ENCODE results near the gene GHRHR. TPM values are rescaled to one million over a fixed set of nuclear protein-coding genes. Genes with fewer than 3 reads are reported as not detected.
A peak's percentile ranks its signal among the peaks of the same experiment; 100 is the strongest.

The GHRHR gene
- total RNA-seq, 6 experiments from 2014 or later, result 0.37 to 0.60 (median 0.59) TPM; not detected in 3

DNA sequence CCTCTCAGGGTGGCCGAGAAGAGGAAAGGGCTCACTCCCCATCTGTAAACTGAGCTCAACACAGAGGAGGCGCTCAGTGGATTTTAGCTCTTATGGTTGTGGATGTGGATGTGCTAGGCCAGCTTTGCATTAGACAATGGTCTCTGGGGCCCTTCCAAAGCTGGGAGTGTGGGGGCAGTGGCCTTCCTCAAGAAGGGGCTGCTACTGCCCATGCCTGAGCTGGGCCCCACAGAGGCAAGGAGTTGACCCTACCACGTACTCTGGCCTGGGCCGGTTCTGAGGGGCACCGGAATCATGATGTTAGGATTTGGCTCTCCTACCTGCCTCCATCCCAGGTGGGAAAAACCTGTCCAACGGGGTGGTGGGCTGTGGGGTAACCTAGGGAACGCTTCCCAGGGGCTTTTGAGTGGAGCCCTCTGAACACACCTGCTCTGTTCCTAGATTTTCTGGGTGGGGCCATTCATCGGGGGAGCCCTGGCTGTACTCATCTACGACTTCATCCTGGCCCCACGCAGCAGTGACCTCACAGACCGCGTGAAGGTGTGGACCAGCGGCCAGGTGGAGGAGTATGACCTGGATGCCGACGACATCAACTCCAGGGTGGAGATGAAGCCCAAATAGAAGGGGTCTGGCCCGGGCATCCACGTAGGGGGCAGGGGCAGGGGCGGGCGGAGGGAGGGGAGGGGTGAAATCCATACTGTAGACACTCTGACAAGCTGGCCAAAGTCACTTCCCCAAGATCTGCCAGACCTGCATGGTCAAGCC, 40.6 kb upstream of the GHRHR start:
- no peaks in the 10 kb centered on the region for H3K9me3 ChIP-seq

GRCh38 chr7:30923774-30924413, 39.9 kb upstream of the GHRHR start:
- H3K9me3 ChIP-seq, result no peaks in the 10 kb centered on the region
- TF ChIP-seq CTCF (IDR thresholded peaks at IDR 0.05) (no peak), POLR2A (IDR thresholded peaks at IDR 0.05) (no peak)
- ATAC-seq, result no peak

More for the DNA sequence above, 40.6 kb upstream of the GHRHR start:
- no peaks in the 10 kb centered on the region for H3K27me3 ChIP-seq
- H3K4me1 ChIP-seq, result no peaks in the 10 kb centered on the region
- no peaks in the 10 kb centered on the region for H3K36me3 ChIP-seq
- DNase-seq (peak; percentile 12 to 46 (median 41)), ATAC-seq (no peak)
- no peak for TF ChIP-seq CTCF (IDR thresholded peaks at IDR 0.05)
- TF ChIP-seq POLR2A (IDR thresholded peaks at IDR 0.05), result no peak
- 92% methylated on average over 9 of the region's 19 CpGs for WGBS (ENCODE audit: insufficient coverage, low coverage, low lambda C conversion rate, missing lambda C conversion rate)
- intact Hi-C loops (cut with DNase I), result no loop called here
- H3K27ac ChIP-seq, result no peak overlapping the region
- no peak overlapping the region for H3K4me3 ChIP-seq

DNA sequence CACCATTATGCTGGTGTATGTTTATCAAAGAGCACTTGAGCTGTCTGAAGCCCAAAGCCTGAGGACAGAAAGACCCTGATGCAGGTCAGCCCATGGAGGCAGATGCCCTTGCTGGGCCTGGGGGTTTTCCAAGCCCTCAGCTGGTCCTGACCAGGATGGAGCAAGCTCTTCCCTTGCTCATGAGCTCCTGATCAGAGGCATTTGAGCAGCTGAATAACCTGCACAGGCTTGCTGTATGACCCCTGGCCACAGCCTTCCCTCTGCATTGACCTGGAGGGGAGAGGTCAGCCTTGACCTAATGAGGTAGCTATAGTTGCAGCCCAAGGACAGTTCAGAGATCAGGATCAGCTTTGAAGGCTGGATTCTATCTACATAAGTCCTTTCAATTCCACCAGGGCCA, 39.1 kb upstream of the GHRHR start:
- H3K4me1 ChIP-seq, result no peaks in the 10 kb centered on the region
- no peak for ATAC-seq
- peak in 1 of 3 donors; percentile 20 for DNase-seq
- intact Hi-C loops (cut with DNase I), result no loop called here
- no peaks in the 10 kb centered on the region for H3K36me3 ChIP-seq
- no peak overlapping the region for H3K4me3 ChIP-seq
- no peak overlapping the region for H3K27ac ChIP-seq
- H3K9me3 ChIP-seq, result no peaks in the 10 kb centered on the region
- TF ChIP-seq POLR2A (IDR thresholded peaks at IDR 0.05) (no peak), CTCF (IDR thresholded peaks at IDR 0.05) (no peak)
- H3K27me3 ChIP-seq, result no peaks in the 10 kb centered on the region

More at GRCh38 chr7:30923774-30924413, 39.9 kb upstream of the GHRHR start:
- 85% methylated on average over 13 of the region's 13 CpGs for WGBS (ENCODE audit: insufficient coverage, low coverage, low lambda C conversion rate, missing lambda C conversion rate)
- intact Hi-C loops (cut with DNase I), result no loop called here
- Histone ChIP-seq H3K4me3 (no peak overlapping the region), H3K36me3 (no peaks in the 10 kb centered on the region), H3K27me3 (no peaks in the 10 kb centered on the region), H3K4me1 (no peaks in the 10 kb centered on the region), H3K27ac (no peak overlapping the region)
- peak; percentile 6 to 38 (median 26) for DNase-seq

DNA sequence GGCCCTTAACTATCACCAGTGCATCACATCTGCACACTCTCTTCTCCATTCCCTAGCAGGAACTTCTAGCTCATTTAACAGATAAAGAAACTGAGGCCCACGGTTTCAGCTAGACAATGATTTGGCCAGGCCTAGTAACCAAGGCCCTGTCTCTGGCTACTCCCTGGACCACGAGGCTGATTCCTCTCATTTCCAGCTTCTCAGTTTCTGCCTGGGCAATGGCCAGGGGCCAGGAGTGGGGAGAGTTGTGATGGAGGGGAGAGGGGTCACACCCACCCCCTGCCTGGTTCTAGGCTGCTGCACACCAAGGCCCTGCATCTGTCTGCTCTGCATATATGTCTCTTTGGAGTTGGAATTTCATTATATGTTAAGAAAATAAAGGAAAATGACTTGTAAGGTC, 38.6 kb upstream of the GHRHR start:
- DNase-seq, result peak in 2 of 3 donors; percentile 9 to 18
- Histone ChIP-seq H3K36me3 (no peaks in the 10 kb centered on the region), H3K9me3 (no peaks in the 10 kb centered on the region), H3K4me3 (no peak overlapping the region), H3K27me3 (no peaks in the 10 kb centered on the region), H3K4me1 (no peaks in the 10 kb centered on the region), H3K27ac (no peak overlapping the region)
- WGBS (ENCODE audit: insufficient coverage, low coverage, low lambda C conversion rate, missing lambda C conversion rate), result no CpG with 5 or more reads among the region's 2 CpGs
- TF ChIP-seq POLR2A (IDR thresholded peaks at IDR 0.05) (no peak), CTCF (IDR thresholded peaks at IDR 0.05) (no peak)
- no peak for ATAC-seq
- intact Hi-C loops (cut with DNase I), result no loop called here
